Activated CD4-positive, alpha-beta T cell treated with anti-CD3 and anti-CD28 coated beads, Interleukin-2, amount 50 U/mL, for 16 hours (primary cell): Measurements from ENCODE around the gene IL1RAP.

Experiments
- DNase-seq: peaks from one replicate; pipeline ENCODE4 v3.0.0-alpha.2; 2020

The IL1RAP gene

GRCh38 chr3:190545191-190545590 lies 31.3 kb downstream of the IL1RAP start:
- no peak for DNase-seq

GRCh38 chr3:190546881-190547510 lies 33.1 kb downstream of the IL1RAP start:
- DNase-seq = no peak

GRCh38 chr3:190548031-190548656 lies 34.3 kb downstream of the IL1RAP start:
- no peak for DNase-seq

GRCh38 chr3:190552021-190552420 lies 38.1 kb downstream of the IL1RAP start:
- no peak for DNase-seq

- DNase-seq = no peak
Measured at GRCh38 chr3:190552969-190553759, 39.3 kb downstream of the IL1RAP start.

- DNase-seq = no peak
Measured at GRCh38 chr3:190554197-190554596, 40.3 kb downstream of the IL1RAP start.

GRCh38 chr3:190556351-190556750 lies 42.5 kb downstream of the IL1RAP start:
- DNase-seq = no peak

GRCh38 chr3:190557296-190557695 lies 43.4 kb downstream of the IL1RAP start:
- DNase-seq = no peak

- DNase-seq = peak; percentile 33
Measured at GRCh38 chr3:190558316-190558715, 44.4 kb downstream of the IL1RAP start.

- no peak for DNase-seq
Measured at GRCh38 chr3:190558796-190559195, 44.9 kb downstream of the IL1RAP start.

- no peak for DNase-seq
Measured at GRCh38 chr3:190560013-190560895, 46.4 kb downstream of the IL1RAP start.

GRCh38 chr3:190562866-190563510 lies 49.1 kb downstream of the IL1RAP start:
- peak; percentile 56 for DNase-seq

- no peak for DNase-seq
Measured at GRCh38 chr3:190564175-190564574, 50.3 kb downstream of the IL1RAP start.

GRCh38 chr3:190566043-190566933 lies 52.4 kb downstream of the IL1RAP start:
- peak; percentile 93 for DNase-seq

- DNase-seq = no peak
Measured at GRCh38 chr3:190568036-190568435, 54.2 kb downstream of the IL1RAP start.

GRCh38 chr3:190574473-190574872 lies 60.6 kb downstream of the IL1RAP start:
- no peak for DNase-seq

GRCh38 chr3:190575437-190576185 lies 61.7 kb downstream of the IL1RAP start:
- DNase-seq = peak; percentile 24

GRCh38 chr3:190577225-190577624 lies 63.3 kb downstream of the IL1RAP start:
- DNase-seq = peak; percentile 79

GRCh38 chr3:190579514-190580137 lies 65.7 kb downstream of the IL1RAP start:
- DNase-seq = no peak

GRCh38 chr3:190580417-190580816 lies 66.5 kb downstream of the IL1RAP start:
- DNase-seq = no peak
